GM21529 (cell line): Measurements from ENCODE around the gene LRIG1.
A peak's percentile ranks its signal among the peaks of the same experiment; 100 is the strongest.

Experiments used
- ATAC-seq: cut with Tn5 transposase; IDR thresholded peaks from one replicate; pipeline ENCODE4 v1.9.1; 2021; ENCODE audit not compliant: unreplicated experiment

The LRIG1 gene

DNA sequence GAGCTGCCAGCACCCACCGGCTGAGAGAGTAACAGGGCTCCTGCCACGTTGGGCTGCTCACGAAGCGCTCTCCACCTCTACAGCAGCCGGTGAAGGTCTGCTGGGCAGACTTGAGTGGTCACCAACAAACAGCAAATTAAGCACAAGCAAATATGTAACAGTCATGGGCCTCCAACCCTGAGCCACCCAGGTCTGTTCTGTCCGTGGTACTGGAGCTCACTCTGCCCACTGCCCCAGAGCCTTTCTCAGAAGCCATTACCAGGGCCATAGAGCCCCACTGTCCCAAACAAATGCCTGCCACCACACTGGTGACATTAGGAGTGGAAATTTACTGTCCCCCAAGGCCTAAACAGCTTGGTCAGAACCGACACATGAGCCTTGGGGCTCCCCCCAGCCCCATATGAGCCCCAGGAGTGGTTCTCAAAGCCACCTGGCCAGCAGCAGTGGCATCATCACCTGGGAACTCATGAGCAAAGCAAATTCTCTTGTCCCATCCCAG, 56.6 kb downstream of the LRIG1 start:
- no peak for ATAC-seq

- no peak for ATAC-seq
Measured at GRCh38 chr3:66443118-66443803, 57.6 kb downstream of the LRIG1 start.

DNA sequence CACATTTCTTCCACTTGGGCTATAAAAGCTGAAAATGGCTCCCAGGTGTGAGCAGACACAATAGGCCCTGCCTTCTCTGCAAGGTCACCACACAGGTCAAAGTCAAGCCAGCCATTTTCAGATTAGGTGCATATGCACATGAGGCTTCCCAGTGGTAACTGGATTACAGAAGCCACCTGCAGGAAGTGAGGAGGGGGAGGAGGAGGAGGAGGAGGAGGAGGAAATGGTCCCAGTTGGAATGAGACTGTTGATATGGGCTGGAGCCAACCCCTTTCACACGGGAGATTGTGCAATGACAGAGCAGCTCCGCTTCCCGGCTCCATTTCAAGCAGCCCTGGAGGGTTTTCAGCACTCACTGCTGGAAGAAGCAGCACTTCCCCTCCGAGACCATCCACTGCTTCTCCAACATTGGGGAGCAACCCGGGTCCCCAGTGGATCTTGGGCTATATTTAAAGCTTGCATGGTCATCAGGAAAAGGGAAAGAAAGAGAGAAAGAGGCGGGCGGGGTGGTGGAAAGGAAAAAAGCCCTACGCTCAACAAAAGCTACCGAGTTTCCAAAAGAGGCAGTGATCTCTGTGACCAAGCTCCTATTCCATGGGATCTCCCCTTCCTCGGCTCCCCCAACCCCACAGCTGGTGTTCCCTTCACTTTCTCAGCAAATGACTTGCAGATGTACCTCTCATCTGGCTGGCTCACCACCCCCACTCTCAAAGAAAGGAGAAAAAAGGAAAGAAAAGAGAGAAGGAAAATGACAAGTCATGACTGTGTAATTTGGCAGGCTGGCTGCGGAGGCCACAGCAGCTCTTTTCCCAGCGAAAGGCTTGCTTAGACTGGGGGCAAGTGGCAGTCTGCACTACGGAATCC, 58.3 kb downstream of the LRIG1 start:
- no peak for ATAC-seq

DNA sequence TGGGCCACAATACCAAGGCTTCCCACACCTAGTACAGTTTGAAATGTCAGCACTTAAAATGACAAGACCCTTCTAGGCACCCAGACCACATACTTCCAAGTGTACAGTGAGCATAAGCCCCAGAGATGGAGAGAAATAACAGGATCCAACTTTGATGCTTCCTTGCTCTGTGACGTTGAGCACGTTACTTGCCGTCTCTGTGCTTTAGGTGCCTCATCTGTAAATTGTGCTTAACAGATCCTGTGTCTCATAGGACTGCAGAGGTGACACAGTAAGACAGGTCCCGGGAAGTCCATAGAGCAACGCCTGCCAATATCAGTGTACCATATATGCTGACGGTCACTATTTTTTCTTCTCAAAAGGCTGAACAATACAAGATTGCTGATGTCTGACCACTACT, 59.1 kb downstream of the LRIG1 start:
- no peak for ATAC-seq

GRCh38 chr3:66441129-66441528, 59.7 kb downstream of the LRIG1 start:
- ATAC-seq = no peak

DNA sequence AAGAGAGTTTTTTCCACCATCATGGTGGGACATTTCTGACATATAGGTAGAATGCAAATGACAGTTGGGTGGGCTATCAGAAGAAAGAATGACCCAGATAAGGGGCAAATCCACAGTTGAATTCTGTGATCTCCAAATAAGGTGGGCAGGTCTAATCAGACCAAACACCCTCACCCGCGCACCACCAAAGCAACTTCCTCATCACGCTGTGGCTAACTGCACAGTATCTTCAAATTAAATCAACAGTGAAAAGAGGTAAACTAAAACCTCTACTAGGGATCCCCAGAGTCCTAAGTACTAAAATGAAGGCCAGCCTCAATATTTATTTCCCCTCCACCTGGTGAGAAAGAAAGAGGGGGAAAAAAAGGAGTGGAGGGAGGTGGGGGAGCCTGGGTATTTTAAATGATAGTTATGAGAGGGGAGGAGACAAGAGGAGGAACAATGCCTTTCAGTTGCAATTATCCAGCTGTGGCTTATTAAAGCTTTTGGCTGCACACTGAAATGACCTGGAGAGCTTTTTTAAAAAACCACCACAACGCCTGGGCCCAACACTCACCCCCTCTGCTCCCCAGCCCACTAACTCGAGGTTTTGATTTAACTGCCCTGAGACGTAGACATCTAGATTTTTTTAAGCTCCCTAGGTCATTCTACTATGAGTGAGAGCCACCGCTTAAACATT, 61.0 kb downstream of the LRIG1 start:
- peak; percentile 42 for ATAC-seq

GRCh38 chr3:66438046-66438445, 62.8 kb downstream of the LRIG1 start:
- no peak for ATAC-seq

DNA sequence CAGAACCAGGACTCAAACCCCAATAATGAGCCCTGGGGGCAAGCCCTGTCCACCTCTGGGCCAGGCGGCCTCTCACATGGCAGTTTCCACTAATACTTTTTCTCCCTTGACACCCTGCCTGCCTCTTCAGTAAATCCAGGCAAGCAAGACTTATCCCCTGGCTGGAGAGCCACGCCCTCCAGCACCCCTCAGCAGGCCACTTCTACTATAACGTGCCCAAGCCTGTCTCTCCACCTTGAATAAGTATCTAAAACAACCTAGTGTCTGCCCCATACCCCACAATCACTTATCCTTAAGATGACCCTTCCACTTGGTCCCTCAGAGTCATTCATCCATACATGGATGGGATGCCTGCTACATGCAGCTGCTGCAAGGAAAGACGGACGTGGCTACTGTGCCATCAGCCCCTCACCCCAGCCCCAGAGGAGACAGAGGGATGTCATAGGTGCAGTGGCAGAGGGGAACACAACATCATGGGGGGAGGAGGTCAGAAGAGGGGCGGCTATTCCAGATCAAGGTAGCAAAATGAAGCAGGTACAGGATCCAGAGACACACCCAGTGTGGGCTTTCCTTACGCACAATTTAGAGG, 63.4 kb downstream of the LRIG1 start:
- ATAC-seq = no peak

DNA sequence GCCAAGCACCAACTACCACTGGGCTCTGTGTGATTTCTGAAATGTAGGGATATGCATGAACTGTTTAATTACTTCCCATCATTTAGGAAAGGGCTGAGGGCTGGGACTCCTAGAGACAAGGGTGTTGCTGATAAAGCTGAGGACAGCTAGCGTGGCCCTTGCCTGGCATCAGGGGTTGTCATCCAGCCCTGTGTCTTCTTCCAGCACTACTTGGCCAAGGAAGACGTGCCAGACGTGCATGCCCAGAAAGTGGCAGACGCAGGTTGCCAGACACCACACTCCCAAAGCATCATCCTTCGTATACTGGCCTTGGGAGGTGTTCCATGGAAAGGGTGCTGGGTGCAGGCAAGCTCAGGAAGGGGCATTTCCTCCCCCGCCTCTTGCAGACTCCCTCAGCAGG, 64.8 kb downstream of the LRIG1 start:
- no peak for ATAC-seq

DNA sequence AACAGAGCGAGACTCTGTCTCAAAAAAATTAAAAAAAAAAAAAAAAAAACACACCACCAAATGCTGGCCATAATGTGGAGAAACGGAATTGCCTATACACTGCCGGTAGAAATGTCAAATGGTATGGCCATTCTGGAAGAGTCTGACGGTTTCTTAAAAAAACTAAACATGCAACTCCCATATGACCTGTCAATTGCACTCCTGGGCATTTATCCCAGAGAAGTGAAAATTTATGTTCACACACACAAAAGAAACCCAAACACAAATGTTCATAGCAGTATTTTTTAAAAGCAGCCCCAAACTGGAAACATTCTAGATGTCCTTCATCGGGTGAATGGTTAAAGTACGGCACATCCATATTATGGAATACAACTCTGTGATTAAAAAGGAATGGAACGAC, 66.1 kb downstream of the LRIG1 start:
- no peak for ATAC-seq

DNA sequence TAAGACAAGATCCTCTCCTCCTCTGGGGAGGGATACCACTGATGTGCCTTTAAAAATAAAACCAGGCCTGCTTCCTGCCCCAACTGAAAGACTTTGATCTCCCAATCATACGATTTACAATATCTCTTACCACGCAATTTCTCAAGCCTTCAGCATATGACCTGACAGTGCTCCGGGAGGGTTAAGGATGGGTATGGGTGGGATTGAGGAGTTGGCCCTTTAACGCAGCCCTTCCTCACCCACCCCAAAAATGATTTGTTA, 67.4 kb downstream of the LRIG1 start:
- ATAC-seq = no peak

GRCh38 chr3:66432767-66433521, 67.9 kb downstream of the LRIG1 start:
- no peak for ATAC-seq

DNA sequence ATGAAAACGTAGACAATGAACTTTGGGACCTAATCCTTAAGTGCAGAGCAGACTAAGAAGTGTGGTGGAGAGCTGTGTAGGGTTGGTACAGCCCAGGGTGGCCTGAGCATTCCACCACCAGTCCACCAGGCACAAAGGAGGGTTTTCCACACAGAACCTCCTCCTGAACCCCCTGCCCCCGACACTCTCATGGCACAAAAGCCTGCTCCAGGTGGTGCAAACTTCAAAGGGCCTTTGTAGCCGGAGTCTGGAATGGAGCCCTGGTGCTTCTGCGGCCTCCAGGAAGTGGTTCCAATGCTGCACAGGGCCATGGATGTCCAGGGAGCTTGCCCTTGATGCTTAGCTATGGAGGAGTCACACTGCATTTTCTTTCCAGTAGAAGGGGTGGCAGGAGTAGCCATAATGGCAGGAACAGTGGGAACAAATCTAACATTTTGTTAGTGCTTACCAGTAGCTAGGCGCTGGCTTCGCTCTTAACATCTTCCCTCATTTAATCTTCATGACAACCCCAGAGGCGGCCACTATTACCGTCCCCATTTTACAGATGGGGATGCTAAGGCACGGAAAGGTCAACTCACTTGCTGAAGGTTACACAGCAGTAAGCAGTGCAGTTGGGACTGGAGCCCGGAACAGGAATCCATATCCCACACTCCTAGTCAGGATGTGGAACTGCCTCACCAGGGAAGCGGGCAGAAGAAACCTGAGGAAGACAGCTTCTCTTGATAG, 68.6 kb downstream of the LRIG1 start:
- ATAC-seq = no peak

DNA sequence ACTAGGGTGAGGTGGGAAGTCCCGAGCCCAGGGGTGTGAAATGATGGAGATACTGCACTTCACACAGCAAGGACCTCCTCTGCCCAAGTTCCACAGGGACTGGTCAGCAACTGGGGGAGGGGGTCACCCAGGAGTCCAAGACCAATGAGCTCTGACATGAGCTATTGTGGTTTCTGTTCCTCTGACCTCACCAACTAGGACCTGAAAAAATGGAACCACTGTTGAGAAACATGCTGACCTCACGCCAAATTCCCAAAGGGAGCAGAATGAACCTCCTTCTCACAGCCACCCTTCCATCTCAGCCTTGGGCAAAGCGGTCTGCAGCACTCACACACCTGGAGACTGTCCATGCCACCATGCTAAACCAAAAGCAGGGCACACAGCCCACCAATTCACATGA, 69.3 kb downstream of the LRIG1 start:
- no peak for ATAC-seq

DNA sequence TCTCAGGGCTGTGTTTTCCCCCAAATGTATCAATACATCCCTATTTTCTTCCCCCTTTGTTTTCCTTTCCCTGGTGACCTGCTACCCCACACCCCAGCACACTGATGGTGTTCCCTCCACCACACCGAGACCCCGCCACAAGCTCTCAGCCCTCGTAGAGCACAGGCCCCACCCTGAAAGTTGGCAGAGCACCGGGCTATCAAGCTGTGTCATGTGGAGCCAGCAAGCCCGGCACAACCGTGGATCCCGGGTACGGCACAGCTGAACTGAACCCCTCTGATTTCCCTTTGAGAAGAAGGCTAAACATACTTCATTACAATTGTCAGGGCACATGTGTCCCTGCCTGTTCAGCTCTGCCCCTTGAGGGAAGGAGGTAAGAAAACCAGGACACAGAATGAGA, 69.9 kb downstream of the LRIG1 start:
- no peak for ATAC-seq

- no peak for ATAC-seq
Measured at GRCh38 chr3:66428733-66429132, 72.1 kb downstream of the LRIG1 start.

GRCh38 chr3:66427951-66428474, 72.8 kb downstream of the LRIG1 start:
- ATAC-seq = no peak

DNA sequence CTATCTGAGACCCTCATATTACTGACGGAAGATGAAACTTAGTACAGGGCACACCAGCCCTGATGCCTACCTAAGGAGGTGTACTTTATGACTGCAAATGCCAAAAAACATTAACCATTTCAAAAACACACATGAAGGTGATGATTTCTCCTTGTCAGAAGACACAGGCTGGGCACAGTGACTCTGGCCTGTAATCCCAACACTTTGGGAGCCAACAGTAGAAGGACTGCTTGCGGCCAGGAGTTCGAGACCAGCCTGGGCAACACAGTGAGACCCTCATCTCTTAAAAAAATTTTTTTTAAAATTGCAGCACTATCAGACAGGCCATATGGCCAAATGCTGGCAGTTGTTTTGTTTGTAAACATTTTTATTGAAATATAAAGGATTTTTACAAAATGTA, 73.5 kb downstream of the LRIG1 start:
- ATAC-seq = no peak

DNA sequence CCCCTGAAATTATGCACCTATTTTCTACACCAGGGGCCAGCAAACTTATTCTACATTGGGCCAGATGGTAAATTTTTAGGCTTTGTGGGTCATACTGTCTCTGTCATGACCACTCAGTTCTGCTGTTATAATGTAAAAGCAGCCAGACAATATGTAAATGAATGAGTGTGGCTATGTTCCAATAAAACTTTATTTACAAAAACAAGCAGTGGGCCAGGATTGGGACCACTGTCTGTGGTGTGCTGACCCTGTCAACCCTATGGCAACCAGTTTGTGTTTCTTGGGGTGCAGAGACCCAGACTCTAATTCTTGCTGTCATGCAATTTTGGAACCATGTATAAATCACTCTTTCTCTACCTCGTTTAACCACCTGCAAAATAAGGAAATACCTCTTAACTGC, 74.7 kb downstream of the LRIG1 start:
- no peak for ATAC-seq

- no peak for ATAC-seq
Measured at GRCh38 chr3:66425576-66426114, 75.2 kb downstream of the LRIG1 start.
